ENCODE data around the gene RTF1.

RTF1 gene

DNA sequence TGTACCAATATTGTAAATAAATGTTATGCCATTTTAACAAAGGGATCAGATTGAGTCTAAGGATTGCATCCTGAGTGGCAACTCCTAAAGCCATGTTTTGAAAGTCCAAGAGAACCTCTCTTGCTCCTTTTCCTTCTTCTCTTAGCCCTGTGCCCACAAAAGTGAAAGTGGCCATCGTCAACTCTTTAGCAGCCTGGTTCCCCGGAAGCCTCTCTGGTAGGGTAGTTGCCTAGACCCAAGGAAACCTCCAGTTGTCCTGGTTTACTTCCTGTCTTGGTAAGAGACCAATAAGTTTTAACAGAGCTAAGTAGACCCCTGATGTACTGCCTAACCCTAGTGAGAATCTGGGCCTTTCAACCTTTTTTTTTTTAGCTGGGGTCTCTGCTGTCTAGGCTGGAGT lies 66.6 kb downstream of the RTF1 start:
- TF ChIP-seq, protein P1, sequence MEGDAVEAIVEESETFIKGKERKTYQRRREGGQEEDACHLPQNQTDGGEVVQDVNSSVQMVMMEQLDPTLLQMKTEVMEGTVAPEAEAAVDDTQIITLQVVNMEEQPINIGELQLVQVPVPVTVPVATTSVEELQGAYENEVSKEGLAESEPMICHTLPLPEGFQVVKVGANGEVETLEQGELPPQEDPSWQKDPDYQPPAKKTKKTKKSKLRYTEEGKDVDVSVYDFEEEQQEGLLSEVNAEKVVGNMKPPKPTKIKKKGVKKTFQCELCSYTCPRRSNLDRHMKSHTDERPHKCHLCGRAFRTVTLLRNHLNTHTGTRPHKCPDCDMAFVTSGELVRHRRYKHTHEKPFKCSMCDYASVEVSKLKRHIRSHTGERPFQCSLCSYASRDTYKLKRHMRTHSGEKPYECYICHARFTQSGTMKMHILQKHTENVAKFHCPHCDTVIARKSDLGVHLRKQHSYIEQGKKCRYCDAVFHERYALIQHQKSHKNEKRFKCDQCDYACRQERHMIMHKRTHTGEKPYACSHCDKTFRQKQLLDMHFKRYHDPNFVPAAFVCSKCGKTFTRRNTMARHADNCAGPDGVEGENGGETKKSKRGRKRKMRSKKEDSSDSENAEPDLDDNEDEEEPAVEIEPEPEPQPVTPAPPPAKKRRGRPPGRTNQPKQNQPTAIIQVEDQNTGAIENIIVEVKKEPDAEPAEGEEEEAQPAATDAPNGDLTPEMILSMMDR (conservative IDR thresholded peaks at IDR 0.05): no peak
- no peak overlapping the region for H3K27ac ChIP-seq

DNA sequence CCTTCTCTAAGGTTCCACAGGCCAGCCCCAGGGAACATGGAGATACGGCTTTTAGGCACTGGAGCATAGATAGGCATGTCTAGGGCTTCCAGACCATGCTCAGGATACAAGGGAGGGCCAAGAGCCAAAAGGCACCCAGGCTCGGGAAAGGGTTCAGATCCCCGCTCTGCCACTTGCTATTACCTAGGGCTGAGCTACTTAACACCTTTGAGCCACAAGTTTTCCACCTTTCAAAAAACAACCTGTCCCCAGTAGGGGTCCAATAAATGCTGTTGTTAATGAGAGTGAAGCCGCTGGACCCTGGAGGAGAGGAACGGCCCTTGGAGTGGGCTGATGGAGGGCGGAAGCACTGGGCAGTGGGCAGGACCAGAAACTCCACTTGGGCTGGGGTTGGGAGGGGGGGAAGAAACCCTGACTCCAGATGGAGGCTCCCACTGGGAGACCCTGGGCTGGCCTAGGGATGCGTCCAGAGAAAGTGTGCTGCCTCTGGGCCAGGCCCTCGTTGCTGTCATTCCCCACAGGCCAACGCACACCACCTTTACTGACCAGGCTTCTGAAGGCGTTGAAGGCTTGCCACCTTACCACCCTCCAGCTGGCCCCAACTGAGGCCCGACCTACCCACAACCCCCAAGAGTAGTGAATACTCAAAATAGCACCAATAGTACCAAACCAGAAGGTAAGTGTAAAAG lies 68.2 kb downstream of the RTF1 start:
- TF ChIP-seq, protein P1 (conservative IDR thresholded peaks at IDR 0.05): no peak
- H3K27ac ChIP-seq: no peak overlapping the region

DNA sequence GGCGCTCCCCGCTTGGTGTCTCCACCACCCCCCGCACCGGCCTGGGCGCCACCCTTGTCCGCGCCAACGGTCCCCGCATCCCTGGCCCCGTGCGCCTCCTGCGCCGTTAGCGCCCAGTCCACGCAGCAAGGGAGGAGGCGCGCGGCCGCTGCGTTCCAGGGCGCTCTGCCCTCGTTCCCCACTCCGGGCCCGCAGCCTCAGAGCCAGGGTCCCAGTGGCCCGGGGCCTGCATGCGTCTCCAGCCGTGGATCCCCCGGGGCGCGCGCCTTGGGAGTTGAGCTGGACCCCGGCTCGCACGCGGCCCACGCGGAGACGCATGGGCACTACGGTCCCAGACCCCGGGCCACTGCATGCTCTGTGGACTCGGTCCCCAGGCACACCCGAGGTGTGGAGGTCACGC lies 69.4 kb downstream of the RTF1 start:
- TF ChIP-seq, protein P1 (conservative IDR thresholded peaks at IDR 0.05): no peak
- H3K27ac ChIP-seq: no peak overlapping the region

DNA sequence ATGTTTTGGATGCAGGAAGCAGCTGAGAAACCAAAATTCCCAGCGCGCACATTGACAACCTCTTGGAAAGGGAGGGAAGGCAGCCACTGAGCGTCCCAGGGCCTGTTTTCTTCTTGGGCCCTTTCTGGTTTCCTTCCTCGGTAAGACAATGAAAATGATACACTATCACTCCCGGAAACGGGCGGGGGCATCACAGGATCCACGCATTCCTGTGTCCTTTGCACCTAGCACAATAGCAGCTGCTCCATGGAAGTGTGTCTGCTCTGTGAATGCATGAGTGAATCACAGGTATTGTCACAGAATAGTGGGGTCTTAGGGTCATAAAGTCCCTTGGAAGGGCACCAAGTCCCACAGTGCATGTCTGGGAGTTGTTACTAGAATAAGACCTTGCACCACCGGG lies 70.5 kb downstream of the RTF1 start:
- H3K27ac ChIP-seq: no peak overlapping the region
- TF ChIP-seq, protein P1 (conservative IDR thresholded peaks at IDR 0.05): no peak

DNA sequence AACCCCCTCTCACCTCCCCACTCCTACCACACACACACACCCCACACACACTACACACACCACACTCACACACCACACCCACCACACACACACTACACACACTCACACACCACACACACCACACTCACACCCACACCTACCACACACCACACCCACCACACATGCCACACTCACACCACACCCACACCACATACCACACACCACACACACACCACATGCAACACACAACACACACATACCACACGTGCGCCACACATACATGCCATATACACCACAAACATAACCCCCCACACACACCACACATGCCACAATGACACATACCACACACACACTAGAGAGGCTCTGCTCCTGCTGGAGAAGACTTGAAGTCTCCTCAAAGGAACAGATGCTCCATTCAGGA lies 70.9 kb downstream of the RTF1 start:
- TF ChIP-seq, protein P1 (conservative IDR thresholded peaks at IDR 0.05): no peak
- no peak overlapping the region for H3K27ac ChIP-seq

DNA sequence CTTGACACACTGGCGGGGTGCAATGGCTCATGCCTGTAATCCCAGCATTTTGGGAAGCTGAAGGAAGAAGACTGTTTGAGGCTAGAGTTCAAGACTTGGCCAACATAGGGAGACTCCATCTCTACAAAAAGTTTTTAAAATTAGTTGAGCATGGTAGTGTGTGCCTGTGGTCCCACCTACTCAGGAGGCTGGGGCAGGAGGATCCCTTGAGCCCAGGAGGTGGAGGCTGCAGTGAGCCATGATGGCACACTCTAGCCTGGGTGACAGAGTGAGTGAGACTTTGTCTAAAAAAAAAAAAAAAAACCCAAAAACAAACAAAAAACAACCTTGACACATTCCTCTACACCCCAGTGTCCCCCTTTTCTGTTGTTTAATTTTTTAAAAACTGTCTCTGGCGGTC lies 72.7 kb downstream of the RTF1 start:
- TF ChIP-seq, protein P1 (conservative IDR thresholded peaks at IDR 0.05): no peak
- no peak overlapping the region for H3K27ac ChIP-seq

DNA sequence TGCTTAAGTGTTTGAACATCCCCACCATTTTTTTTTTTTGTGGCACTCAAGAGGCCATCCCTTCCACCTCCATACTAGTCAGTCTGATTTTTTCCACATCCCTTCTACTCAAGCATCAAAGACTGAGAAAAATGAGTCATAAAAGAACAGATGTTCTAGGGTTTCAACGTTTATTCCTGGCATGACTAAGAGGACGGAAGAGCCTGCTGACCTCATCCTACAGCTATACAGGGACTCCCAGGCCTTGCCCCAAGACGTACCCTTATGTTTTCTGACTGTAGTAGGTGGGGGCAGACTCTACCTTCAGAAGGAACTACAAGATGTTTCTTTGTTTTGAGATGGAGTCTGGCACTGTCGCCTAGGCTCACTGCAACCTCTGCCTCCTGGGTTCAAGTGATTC lies 73.5 kb downstream of the RTF1 start:
- H3K27ac ChIP-seq: no peak overlapping the region
- TF ChIP-seq, protein P1 (conservative IDR thresholded peaks at IDR 0.05): no peak

Measured in VCaP (cell line).